Measurements from ENCODE around the gene MTG2. TPM values are rescaled to one million over a fixed set of nuclear protein-coding genes. Genes with fewer than 3 reads are reported as not detected.

Gene MTG2
- polyA plus RNA-seq, 1 donor from 2014 or later, result 36.1 TPM

DNA sequence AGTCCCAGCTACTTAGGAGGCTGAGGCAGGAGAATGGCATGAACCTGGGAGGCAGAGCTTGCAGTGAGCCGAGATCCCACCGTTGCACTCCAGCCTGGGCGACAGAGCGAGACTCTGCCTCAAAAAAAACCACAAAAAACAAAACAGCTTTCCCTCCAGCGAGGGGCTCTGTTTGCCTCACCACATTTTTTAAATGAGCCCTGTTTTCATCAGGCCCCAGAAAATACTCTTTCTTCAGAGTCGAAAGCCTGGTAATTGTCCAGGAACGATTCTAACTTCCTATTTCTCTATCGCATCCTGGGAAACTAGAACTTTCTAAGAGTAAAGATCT, 12.2 kb downstream of the MTG2 start:
- Histone ChIP-seq H3K79me2 (replicated peaks; ENCODE audit: insufficient read depth, low read length) (no peaks in the 10 kb centered on the region), H3K4me3 (ENCODE audit: low read length) (no peak overlapping the region), H3K27me3 (ENCODE audit: insufficient read depth, low read depth, low read length) (no peaks in the 10 kb centered on the region), H3K36me3 (ENCODE audit: insufficient read depth, low read length) (no peaks in the 10 kb centered on the region), H3K4me2 (ENCODE audit: low read length) (no peak overlapping the region), H3K27ac (ENCODE audit: low read length) (no peak overlapping the region), H2AFZ (ENCODE audit: low read depth, low read length) (no peak overlapping the region), H3F3A (ENCODE audit: insufficient read depth, low read length, poor library complexity, severe bottlenecking) (no peaks in the 10 kb centered on the region), H3K9ac (ENCODE audit: low read length) (no peak overlapping the region), H4K20me1 (ENCODE audit: insufficient read depth) (no peaks in the 10 kb centered on the region), H3K9me3 (ENCODE audit: low read length) (no peaks in the 10 kb centered on the region), H3K9me2 (ENCODE audit: insufficient read depth, low read length) (no peaks in the 10 kb centered on the region)
- TF ChIP-seq RAD21 (conservative IDR thresholded peaks at IDR 0.05), result no peak
- TF ChIP-seq, protein P1, sequence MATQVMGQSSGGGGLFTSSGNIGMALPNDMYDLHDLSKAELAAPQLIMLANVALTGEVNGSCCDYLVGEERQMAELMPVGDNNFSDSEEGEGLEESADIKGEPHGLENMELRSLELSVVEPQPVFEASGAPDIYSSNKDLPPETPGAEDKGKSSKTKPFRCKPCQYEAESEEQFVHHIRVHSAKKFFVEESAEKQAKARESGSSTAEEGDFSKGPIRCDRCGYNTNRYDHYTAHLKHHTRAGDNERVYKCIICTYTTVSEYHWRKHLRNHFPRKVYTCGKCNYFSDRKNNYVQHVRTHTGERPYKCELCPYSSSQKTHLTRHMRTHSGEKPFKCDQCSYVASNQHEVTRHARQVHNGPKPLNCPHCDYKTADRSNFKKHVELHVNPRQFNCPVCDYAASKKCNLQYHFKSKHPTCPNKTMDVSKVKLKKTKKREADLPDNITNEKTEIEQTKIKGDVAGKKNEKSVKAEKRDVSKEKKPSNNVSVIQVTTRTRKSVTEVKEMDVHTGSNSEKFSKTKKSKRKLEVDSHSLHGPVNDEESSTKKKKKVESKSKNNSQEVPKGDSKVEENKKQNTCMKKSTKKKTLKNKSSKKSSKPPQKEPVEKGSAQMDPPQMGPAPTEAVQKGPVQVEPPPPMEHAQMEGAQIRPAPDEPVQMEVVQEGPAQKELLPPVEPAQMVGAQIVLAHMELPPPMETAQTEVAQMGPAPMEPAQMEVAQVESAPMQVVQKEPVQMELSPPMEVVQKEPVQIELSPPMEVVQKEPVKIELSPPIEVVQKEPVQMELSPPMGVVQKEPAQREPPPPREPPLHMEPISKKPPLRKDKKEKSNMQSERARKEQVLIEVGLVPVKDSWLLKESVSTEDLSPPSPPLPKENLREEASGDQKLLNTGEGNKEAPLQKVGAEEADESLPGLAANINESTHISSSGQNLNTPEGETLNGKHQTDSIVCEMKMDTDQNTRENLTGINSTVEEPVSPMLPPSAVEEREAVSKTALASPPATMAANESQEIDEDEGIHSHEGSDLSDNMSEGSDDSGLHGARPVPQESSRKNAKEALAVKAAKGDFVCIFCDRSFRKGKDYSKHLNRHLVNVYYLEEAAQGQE (IDR thresholded peaks at IDR 0.05; ENCODE audit: borderline replicate concordance), result no peak
- TF ChIP-seq TAF1 (IDR thresholded peaks at IDR 0.05; ENCODE audit: low read depth), result no peak
- TF ChIP-seq SMC3 (conservative IDR thresholded peaks at IDR 0.05; ENCODE audit: poor library complexity), result no peak
- TF ChIP-seq POLR2AphosphoS5 (IDR thresholded peaks at IDR 0.05), result no peak
- no peak for TF ChIP-seq EP300 (conservative IDR thresholded peaks at IDR 0.05; ENCODE audit: poor library complexity, severe bottlenecking)
- no peak for TF ChIP-seq EZH2 (IDR thresholded peaks at IDR 0.05; ENCODE audit: borderline replicate concordance, insufficient read depth, low read length, poor library complexity, severe bottlenecking)
- no peak for TF ChIP-seq MXI1 (conservative IDR thresholded peaks at IDR 0.05; ENCODE audit: poor library complexity, severe bottlenecking)
- TF ChIP-seq, protein P2, sequence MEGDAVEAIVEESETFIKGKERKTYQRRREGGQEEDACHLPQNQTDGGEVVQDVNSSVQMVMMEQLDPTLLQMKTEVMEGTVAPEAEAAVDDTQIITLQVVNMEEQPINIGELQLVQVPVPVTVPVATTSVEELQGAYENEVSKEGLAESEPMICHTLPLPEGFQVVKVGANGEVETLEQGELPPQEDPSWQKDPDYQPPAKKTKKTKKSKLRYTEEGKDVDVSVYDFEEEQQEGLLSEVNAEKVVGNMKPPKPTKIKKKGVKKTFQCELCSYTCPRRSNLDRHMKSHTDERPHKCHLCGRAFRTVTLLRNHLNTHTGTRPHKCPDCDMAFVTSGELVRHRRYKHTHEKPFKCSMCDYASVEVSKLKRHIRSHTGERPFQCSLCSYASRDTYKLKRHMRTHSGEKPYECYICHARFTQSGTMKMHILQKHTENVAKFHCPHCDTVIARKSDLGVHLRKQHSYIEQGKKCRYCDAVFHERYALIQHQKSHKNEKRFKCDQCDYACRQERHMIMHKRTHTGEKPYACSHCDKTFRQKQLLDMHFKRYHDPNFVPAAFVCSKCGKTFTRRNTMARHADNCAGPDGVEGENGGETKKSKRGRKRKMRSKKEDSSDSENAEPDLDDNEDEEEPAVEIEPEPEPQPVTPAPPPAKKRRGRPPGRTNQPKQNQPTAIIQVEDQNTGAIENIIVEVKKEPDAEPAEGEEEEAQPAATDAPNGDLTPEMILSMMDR (IDR thresholded peaks at IDR 0.05; ENCODE audit: poor library complexity, severe bottlenecking), result no peak

DNA sequence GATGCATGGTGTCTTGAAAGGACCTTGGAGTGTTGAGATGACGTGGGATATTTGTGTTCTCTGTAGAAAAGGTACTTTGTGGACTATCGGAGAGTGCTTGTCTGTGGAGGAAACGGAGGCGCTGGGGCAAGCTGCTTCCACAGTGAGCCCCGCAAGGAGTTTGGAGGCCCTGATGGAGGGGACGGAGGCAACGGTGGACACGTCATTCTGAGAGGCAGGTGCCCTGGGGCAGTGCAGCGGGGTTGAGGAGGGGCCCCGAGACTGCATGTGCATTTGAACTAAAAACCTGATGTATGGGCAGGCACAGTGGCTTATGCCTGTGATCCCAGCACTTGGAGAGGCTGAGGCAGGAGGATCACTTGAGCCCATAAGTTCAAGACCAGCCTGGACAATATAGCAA, 12.9 kb downstream of the MTG2 start:
- H3K79me2 ChIP-seq (replicated peaks; ENCODE audit: insufficient read depth, low read length), result no peaks in the 10 kb centered on the region
- H3K36me3 ChIP-seq (ENCODE audit: insufficient read depth, low read length), result no peaks in the 10 kb centered on the region
- H2AFZ ChIP-seq (ENCODE audit: low read depth, low read length), result no peak overlapping the region

More for the DNA sequence above, 12.9 kb downstream of the MTG2 start:
- H4K20me1 ChIP-seq (ENCODE audit: insufficient read depth), result no peaks in the 10 kb centered on the region
- H3K27me3 ChIP-seq (ENCODE audit: insufficient read depth, low read depth, low read length), result no peaks in the 10 kb centered on the region
- no peaks in the 10 kb centered on the region for H3K9me2 ChIP-seq (ENCODE audit: insufficient read depth, low read length)
- H3K4me3 ChIP-seq (ENCODE audit: low read length), result no peak overlapping the region
- TF ChIP-seq RAD21 (conservative IDR thresholded peaks at IDR 0.05) (no peak), POLR2AphosphoS5 (IDR thresholded peaks at IDR 0.05) (no peak), EZH2 (IDR thresholded peaks at IDR 0.05; ENCODE audit: borderline replicate concordance, insufficient read depth, low read length, poor library complexity, severe bottlenecking) (no peak), SMC3 (conservative IDR thresholded peaks at IDR 0.05; ENCODE audit: poor library complexity) (no peak), EP300 (conservative IDR thresholded peaks at IDR 0.05; ENCODE audit: poor library complexity, severe bottlenecking) (no peak), MXI1 (conservative IDR thresholded peaks at IDR 0.05; ENCODE audit: poor library complexity, severe bottlenecking) (no peak)
- TF ChIP-seq, protein P1 (IDR thresholded peaks at IDR 0.05; ENCODE audit: borderline replicate concordance), result no peak
- TF ChIP-seq, protein P2 (IDR thresholded peaks at IDR 0.05; ENCODE audit: poor library complexity, severe bottlenecking), result no peak
- no peaks in the 10 kb centered on the region for H3K9me3 ChIP-seq (ENCODE audit: low read length)
- no peak overlapping the region for H3K9ac ChIP-seq (ENCODE audit: low read length)
- no peak overlapping the region for H3K4me2 ChIP-seq (ENCODE audit: low read length)
- no peak overlapping the region for H3K27ac ChIP-seq (ENCODE audit: low read length)
- H3F3A ChIP-seq (ENCODE audit: insufficient read depth, low read length, poor library complexity, severe bottlenecking), result no peaks in the 10 kb centered on the region

Measured in neural cell (in vitro differentiated cells).